Activated naive CD4-positive, alpha-beta T cell treated with anti-CD3 and anti-CD28 coated beads for 36 hours (primary cell): ENCODE measurements around the gene KCTD6. TPM values are rescaled to one million over a fixed set of nuclear protein-coding genes. Genes with fewer than 3 reads are reported as not detected.

Experiments
- CTCF ChIA-PET: fragments of 350-600 bp; sonication (Branson Sonifier 250); formaldehyde crosslinking; loops from one replicate; lab custom pipeline; 2021; ENCODE audit warnings: antibody characterized with exemption; lab: Charles Lee
- DNase-seq: peaks from one replicate; pipeline ENCODE4 v3.0.0-alpha.2; 2020
- H3K27ac Mint-ChIP-seq: one replicate; pipeline ENCODE4 v1.8.0; 2021; ENCODE audit warnings: mild to moderate bottlenecking, mixed read lengths
- H3K27me3 Mint-ChIP-seq: one replicate; pipeline ENCODE4 v1.8.0; 2021; ENCODE audit warnings: low read depth, mixed read lengths
- H3K36me3 Mint-ChIP-seq: one replicate; pipeline ENCODE4 v1.8.0; 2021; ENCODE audit warnings: low read depth, mixed read lengths
- H3K4me1 Mint-ChIP-seq: one replicate; pipeline ENCODE4 v1.8.0; 2021; ENCODE audit warnings: low read depth, mixed read lengths
- H3K4me3 Mint-ChIP-seq: one replicate; pipeline ENCODE4 v1.8.0; 2021; ENCODE audit warnings: mild to moderate bottlenecking, moderate library complexity, mixed read lengths
- H3K9me3 Mint-ChIP-seq: one replicate; pipeline ENCODE4 v1.8.0; 2021; ENCODE audit warnings: mixed read lengths
- intact Hi-C: fragments of 100-400 bp; cut with micrococcal nuclease; formaldehyde crosslinking; loops from one replicate; pipeline ENCODE4 v1.15.1; 2023
- total RNA-seq, 2 experiments: library from RNA; stranded (reverse); gene quantifications; one replicate each; pipeline ENCODE4 v1.2.3, GENCODE V29; 2021

The KCTD6 gene
- total RNA-seq, 2 experiments from 2014 or later: 8.4 to 9.9 TPM

GRCh38 chr3:58471025-58471887 lies 20.6 kb upstream of the KCTD6 start:
- Mint-ChIP-seq H3K4me1 (peaks cover 20% of the 10 kb centered on the region), H3K36me3 (no peaks in the 10 kb centered on the region), H3K27ac (peak overlapping the region; percentile 86), H3K9me3 (no peaks in the 10 kb centered on the region), H3K4me3 (no peak overlapping the region), H3K27me3 (no peaks in the 10 kb centered on the region)
- CTCF ChIA-PET: interaction anchor here (0.5 to 2.3 kb wide), 2 partner anchors 21 to 709 kb away, joined by 4 to 12 read pairs; partner anchors contain the start of gene KCTD6
- DNase-seq: peak; percentile 81
- intact Hi-C loops: loop anchor here (1.0 to 5.0 kb wide), 7 partner anchors 8 to 401 kb away; partner anchors contain the start of gene PXK

GRCh38 chr3:58473275-58473674 lies 18.6 kb upstream of the KCTD6 start:
- no peak overlapping the region for H3K4me3 Mint-ChIP-seq
- peaks cover 20% of the 10 kb centered on the region for H3K4me1 Mint-ChIP-seq
- H3K9me3 Mint-ChIP-seq: no peaks in the 10 kb centered on the region
- no peaks in the 10 kb centered on the region for H3K36me3 Mint-ChIP-seq
- intact Hi-C loops: loop anchor here (5.0 kb wide), 1 partner anchor 399 kb away; no protein-coding TSS in a partner anchor
- CTCF ChIA-PET: interaction anchor here (0.8 to 2.9 kb wide), 5 partner anchors 9 to 88 kb away, joined by 3 to 11 read pairs (median 3); no protein-coding TSS in a partner anchor
- no peaks in the 10 kb centered on the region for H3K27me3 Mint-ChIP-seq
- no peak for DNase-seq
- no peak overlapping the region for H3K27ac Mint-ChIP-seq

- H3K36me3 Mint-ChIP-seq: no peaks in the 10 kb centered on the region
- CTCF ChIA-PET: interaction anchor here (2.9 kb wide), 1 partner anchor 10 kb away, joined by 11 read pairs; no protein-coding TSS in a partner anchor
- H3K27ac Mint-ChIP-seq: no peak overlapping the region
- no peaks in the 10 kb centered on the region for H3K27me3 Mint-ChIP-seq
- intact Hi-C loops: loop anchor here (5.0 kb wide), 1 partner anchor 398 kb away; no protein-coding TSS in a partner anchor
- no peak overlapping the region for H3K4me3 Mint-ChIP-seq
- no peaks in the 10 kb centered on the region for H3K9me3 Mint-ChIP-seq
- peaks cover 20% of the 10 kb centered on the region for H3K4me1 Mint-ChIP-seq
- DNase-seq: no peak
These were observed 17.5 kb upstream of the KCTD6 start for GRCh38 chr3:58474348-58474911.

GRCh38 chr3:58474967-58475578 lies 16.8 kb upstream of the KCTD6 start:
- Mint-ChIP-seq H3K27me3 (no peaks in the 10 kb centered on the region), H3K27ac (no peak overlapping the region), H3K36me3 (no peaks in the 10 kb centered on the region), H3K9me3 (no peaks in the 10 kb centered on the region), H3K4me1 (peaks cover 20% of the 10 kb centered on the region), H3K4me3 (no peak overlapping the region)
- CTCF ChIA-PET: interaction anchor here (1.4 to 2.9 kb wide), 2 partner anchors 11 kb away, joined by 4 to 11 read pairs; no protein-coding TSS in a partner anchor
- no peak for DNase-seq
- intact Hi-C loops: loop anchor here (5.0 kb wide), 1 partner anchor 397 kb away; no protein-coding TSS in a partner anchor

- CTCF ChIA-PET: no interaction called here
- Mint-ChIP-seq H3K4me3 (no peak overlapping the region), H3K9me3 (no peaks in the 10 kb centered on the region), H3K27me3 (no peaks in the 10 kb centered on the region), H3K4me1 (peaks cover 5% of the 10 kb centered on the region), H3K36me3 (no peaks in the 10 kb centered on the region), H3K27ac (no peak overlapping the region)
- intact Hi-C loops: no loop called here
- no peak for DNase-seq
These were observed 13.1 kb upstream of the KCTD6 start for GRCh38 chr3:58478781-58479180.

- Mint-ChIP-seq H3K4me1 (no peaks in the 10 kb centered on the region), H3K36me3 (no peaks in the 10 kb centered on the region), H3K9me3 (no peaks in the 10 kb centered on the region), H3K27ac (no peak overlapping the region), H3K4me3 (no peak overlapping the region), H3K27me3 (no peaks in the 10 kb centered on the region)
- CTCF ChIA-PET: no interaction called here
- DNase-seq: no peak
- intact Hi-C loops: no loop called here
These were observed 11.6 kb upstream of the KCTD6 start for GRCh38 chr3:58480309-58480708.

GRCh38 chr3:58482917-58483636 lies 8.8 kb upstream of the KCTD6 start:
- H3K36me3 Mint-ChIP-seq: no peaks in the 10 kb centered on the region
- no peak for DNase-seq
- H3K9me3 Mint-ChIP-seq: no peaks in the 10 kb centered on the region
- intact Hi-C loops: no loop called here
- no peaks in the 10 kb centered on the region for H3K27me3 Mint-ChIP-seq
- H3K4me3 Mint-ChIP-seq: no peak overlapping the region
- CTCF ChIA-PET: interaction anchor here (0.6 kb wide), 1 partner anchor 29 kb away, joined by 4 read pairs; no protein-coding TSS in a partner anchor
- H3K4me1 Mint-ChIP-seq: no peaks in the 10 kb centered on the region
- no peak overlapping the region for H3K27ac Mint-ChIP-seq

- no peak for DNase-seq
- no peak overlapping the region for H3K4me3 Mint-ChIP-seq
- CTCF ChIA-PET: interaction anchor here (0.6 kb wide), 1 partner anchor 28 kb away, joined by 4 read pairs; no protein-coding TSS in a partner anchor
- H3K27me3 Mint-ChIP-seq: no peaks in the 10 kb centered on the region
- no peak overlapping the region for H3K27ac Mint-ChIP-seq
- no peaks in the 10 kb centered on the region for H3K36me3 Mint-ChIP-seq
- intact Hi-C loops: no loop called here
- H3K4me1 Mint-ChIP-seq: no peaks in the 10 kb centered on the region
- H3K9me3 Mint-ChIP-seq: no peaks in the 10 kb centered on the region
These were observed 7.7 kb upstream of the KCTD6 start for GRCh38 chr3:58484045-58484721.

GRCh38 chr3:58484722-58485069 lies 7.2 kb upstream of the KCTD6 start:
- intact Hi-C loops: no loop called here
- DNase-seq: no peak
- H3K27ac Mint-ChIP-seq: no peak overlapping the region
- H3K4me1 Mint-ChIP-seq: no peaks in the 10 kb centered on the region
- H3K36me3 Mint-ChIP-seq: no peaks in the 10 kb centered on the region
- no peaks in the 10 kb centered on the region for H3K27me3 Mint-ChIP-seq
- CTCF ChIA-PET: no interaction called here
- H3K9me3 Mint-ChIP-seq: no peaks in the 10 kb centered on the region
- no peak overlapping the region for H3K4me3 Mint-ChIP-seq

GRCh38 chr3:58485801-58486435 lies 6.0 kb upstream of the KCTD6 start:
- Mint-ChIP-seq H3K36me3 (no peaks in the 10 kb centered on the region), H3K27me3 (no peaks in the 10 kb centered on the region)
- intact Hi-C loops: no loop called here

More at GRCh38 chr3:58485801-58486435, 6.0 kb upstream of the KCTD6 start:
- Mint-ChIP-seq H3K27ac (no peak overlapping the region), H3K9me3 (no peaks in the 10 kb centered on the region), H3K4me3 (no peak overlapping the region), H3K4me1 (peaks cover 3% of the 10 kb centered on the region)
- no peak for DNase-seq
- CTCF ChIA-PET: no interaction called here
